Right lobe of liver (tissue), 4 donors: Measurements from ENCODE around the gene DAD1.

Source experiments
- POLR2A ChIP-seq: fragments of 450-650 bp; IDR thresholded peaks from one replicate; pipeline ENCODE4 v1.6.1; 2017; ENCODE audit warnings: antibody characterized with exemption, mild to moderate bottlenecking
- TF ChIP-seq, protein P1 (sequence below), 4 donors: fragments of 200-600 bp in 3 of 4; fragments of 450-650 bp in 1 of 4; IDR thresholded peaks; one replicate each; pipeline versions ENCODE4 v1.5.1 to v1.8.0; 2016 to 2022; ENCODE audit warnings: antibody characterized with exemption in 4 of 4, mild to moderate bottlenecking in 2 of 4
- donor health status: DM: no; HTN: no; CAD: no.
- donor health status: DM: no; HTN: no; CAD: no.
- donor health status: DM: no; HTN: yes; CAD: no.

DNA sequence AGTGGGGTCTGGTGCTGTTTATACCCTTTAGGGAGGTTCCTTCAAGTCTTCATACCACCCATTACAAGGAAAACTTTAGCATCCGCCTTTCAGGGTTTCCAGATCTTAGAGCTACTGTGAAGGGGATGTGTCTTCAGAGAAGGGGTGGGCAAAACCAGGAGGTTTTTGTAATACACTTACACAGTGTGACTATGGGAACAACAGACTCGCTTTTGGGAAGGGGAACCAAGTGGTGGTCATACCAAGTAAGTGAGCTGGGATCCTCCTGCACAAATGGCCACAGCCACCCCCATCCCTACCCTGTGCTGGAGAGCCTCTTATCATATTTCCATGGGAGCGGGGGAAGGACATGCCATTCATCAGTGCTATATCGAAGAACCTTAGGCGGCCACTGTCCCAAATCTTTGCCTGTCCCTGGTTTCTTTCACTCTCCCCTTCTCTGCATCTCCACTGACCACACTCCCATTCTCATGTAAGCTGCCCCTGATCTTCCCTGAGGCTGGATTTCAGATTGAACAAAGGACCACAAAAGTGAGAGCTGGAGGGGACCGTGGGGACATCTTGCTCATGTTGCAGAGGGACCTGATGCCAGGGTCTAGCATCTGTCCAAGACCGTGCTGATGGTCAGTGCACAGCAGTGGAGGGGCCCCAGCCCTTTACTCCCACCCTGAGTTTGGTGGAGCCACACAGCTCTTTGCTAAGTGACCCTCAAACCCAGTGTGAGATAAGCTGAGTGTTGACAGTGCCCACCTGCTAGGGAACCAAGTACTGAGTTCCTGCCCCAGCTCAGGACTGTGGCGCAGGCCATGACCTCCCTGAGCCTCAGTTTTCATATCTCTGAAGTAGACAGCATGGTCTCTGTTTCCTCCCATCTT is 51.4 kb downstream of the DAD1 start:
- TF ChIP-seq, protein P1, sequence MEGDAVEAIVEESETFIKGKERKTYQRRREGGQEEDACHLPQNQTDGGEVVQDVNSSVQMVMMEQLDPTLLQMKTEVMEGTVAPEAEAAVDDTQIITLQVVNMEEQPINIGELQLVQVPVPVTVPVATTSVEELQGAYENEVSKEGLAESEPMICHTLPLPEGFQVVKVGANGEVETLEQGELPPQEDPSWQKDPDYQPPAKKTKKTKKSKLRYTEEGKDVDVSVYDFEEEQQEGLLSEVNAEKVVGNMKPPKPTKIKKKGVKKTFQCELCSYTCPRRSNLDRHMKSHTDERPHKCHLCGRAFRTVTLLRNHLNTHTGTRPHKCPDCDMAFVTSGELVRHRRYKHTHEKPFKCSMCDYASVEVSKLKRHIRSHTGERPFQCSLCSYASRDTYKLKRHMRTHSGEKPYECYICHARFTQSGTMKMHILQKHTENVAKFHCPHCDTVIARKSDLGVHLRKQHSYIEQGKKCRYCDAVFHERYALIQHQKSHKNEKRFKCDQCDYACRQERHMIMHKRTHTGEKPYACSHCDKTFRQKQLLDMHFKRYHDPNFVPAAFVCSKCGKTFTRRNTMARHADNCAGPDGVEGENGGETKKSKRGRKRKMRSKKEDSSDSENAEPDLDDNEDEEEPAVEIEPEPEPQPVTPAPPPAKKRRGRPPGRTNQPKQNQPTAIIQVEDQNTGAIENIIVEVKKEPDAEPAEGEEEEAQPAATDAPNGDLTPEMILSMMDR (IDR thresholded peaks at IDR 0.05) = no peak
- no peak for TF ChIP-seq POLR2A
